HG02885 (cell line): ENCODE measurements around the gene CEP19.
"Not testable (repeated sequence)": the region's sequence is repeated elsewhere in the genome, so short reads cannot be mapped to it uniquely, and the experiment has no call there.

Experiments used
- ATAC-seq: cut with Tn5 transposase; IDR thresholded peaks from one replicate; pipeline ENCODE4 v1.9.1; 2021; ENCODE audit warnings: mild to moderate bottlenecking; ENCODE audit not compliant: unreplicated experiment, poor library complexity

CEP19 gene

DNA sequence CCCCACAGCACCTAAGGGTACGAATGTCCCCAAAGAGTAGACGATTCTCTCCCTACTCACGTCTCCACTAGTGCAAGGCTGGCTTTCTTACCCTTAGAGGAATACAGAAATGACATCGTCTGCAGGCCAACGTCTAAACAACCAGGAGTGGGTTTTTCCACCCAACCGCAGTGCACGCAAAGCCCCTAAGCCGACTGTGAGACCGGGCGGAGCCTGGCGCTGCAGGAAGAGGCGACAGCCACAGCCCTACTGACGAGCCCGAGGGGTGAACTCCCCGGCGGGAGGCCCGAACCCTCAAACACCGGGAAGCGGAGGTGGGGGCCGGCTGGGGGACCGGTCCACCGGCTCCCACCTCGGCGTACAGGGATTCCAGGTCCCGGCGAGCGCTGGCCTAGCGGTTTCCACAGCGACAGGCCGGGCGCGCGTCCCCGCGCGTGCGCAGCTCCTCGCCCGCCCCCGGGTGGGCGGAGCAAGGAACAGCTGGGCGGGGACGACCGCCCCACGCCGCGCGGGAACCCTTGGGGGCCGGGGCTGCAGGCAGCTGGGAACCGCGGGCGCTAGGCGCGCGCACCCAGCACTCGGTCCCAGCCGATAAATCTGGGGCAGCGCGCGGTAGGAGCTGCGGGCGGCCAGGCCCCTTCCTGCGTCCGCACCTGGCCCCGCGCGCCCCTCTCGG lies at the start of gene CEP19, which contains the start of gene PIGX:
CEP19 (minus strand) TSS at position 413 of the 676 bp plus-strand sequence. CDS start 3,593 bp downstream, outside the sequence.
PIGX (plus strand) TSS at position 540 of the 676 bp plus-strand sequence.
- ATAC-seq = peak; percentile 81

GRCh38 chr3:196757876-196758739 lies 46.1 kb upstream of the CEP19 start:
- no peak for ATAC-seq

GRCh38 chr3:196756732-196757131 lies 44.7 kb upstream of the CEP19 start:
- ATAC-seq = no peak

- no peak for ATAC-seq
Measured at GRCh38 chr3:196754091-196754981, 42.3 kb upstream of the CEP19 start.

- no peak for ATAC-seq
Measured at GRCh38 chr3:196753201-196753600, 41.2 kb upstream of the CEP19 start.

DNA sequence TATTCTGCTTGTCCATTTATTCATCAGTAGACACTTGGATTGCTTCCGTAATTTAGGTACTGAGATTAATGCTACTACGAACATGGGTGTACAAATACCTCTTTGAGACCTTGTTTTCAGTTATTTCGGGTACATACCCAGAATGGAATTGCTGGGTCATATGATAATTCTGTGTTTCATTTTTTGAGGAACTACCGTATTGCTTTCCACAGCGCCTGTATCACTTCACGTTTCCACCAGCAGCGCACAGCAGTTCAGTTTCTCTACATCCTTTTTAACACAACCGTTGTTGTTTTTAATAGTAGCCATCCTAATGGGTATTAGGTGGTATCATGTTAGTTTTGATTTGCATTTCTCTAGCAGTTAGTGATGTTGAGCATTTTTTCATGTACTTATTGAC lies 37.1 kb upstream of the CEP19 start:
- peak; percentile 51 for ATAC-seq

DNA sequence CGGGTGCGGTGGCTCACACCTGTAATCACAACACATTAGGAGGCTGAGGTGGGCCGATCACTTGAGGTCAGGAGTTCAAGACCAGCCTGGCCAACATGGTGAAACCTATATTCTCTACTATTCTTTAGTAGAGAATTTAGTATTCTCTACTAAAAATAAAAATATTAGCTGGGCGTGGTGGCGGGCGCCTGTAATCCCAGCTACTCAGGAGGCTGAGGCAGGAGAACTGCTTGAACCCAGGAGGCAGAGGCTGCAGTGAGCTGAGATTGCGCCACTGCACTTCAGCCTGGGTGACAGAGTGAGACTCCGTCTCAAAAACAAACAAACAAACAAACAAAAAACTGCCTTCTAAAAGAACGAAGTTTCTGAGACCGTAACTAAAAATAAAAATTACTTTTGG lies 31.5 kb upstream of the CEP19 start:
- ATAC-seq = not testable (repeated sequence)

- no peak for ATAC-seq
Measured at GRCh38 chr3:196741249-196741889, 29.3 kb upstream of the CEP19 start.

GRCh38 chr3:196740481-196741248 lies 28.6 kb upstream of the CEP19 start:
- ATAC-seq = peak; percentile 1

- ATAC-seq = peak; percentile 91
Measured at GRCh38 chr3:196739671-196740480, 27.8 kb upstream of the CEP19 start, which contains the start of gene PAK2. Gene PAK2, plus strand, starts transcription at chr3:196739857. Its CDS starts 42,790 bp downstream, at chr3:196782647.

- ATAC-seq = no peak
Measured at GRCh38 chr3:196737655-196738054, 25.6 kb upstream of the CEP19 start.

DNA sequence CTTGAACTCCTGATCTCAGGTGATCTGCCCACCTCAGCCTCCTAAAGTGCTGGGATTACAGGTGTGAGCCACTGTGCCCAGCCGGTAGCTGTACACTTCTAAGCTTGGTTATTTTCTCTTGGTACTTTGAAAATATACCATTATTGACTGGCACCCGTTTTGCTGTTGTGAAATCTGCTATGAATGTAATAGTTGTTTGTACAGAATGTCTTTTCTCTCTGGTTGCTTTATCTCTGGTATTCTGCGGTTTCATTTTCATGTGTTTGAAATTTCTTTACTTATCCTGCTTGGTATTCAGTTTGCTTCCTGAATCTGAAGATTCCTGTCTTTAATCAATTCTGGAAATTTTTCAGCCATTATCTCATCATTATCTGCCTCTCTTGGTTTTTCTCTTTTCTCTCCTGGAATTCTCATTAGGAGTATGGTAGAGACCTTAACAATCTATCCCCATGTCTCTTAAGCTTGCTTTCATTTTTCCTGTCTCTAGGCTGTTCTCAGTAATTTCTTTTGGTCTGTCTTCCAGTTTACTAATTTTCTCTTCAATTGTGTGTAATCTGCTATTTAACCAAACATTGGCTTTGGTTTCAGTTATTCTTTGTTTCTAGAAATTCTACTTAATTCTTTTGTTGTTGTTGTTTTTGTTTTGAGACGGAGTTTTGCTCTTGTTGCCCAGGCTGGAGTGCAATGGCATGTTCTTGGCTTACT lies 24.8 kb upstream of the CEP19 start:
- ATAC-seq = no peak

GRCh38 chr3:196735751-196736150 lies 23.7 kb upstream of the CEP19 start:
- ATAC-seq = no peak

DNA sequence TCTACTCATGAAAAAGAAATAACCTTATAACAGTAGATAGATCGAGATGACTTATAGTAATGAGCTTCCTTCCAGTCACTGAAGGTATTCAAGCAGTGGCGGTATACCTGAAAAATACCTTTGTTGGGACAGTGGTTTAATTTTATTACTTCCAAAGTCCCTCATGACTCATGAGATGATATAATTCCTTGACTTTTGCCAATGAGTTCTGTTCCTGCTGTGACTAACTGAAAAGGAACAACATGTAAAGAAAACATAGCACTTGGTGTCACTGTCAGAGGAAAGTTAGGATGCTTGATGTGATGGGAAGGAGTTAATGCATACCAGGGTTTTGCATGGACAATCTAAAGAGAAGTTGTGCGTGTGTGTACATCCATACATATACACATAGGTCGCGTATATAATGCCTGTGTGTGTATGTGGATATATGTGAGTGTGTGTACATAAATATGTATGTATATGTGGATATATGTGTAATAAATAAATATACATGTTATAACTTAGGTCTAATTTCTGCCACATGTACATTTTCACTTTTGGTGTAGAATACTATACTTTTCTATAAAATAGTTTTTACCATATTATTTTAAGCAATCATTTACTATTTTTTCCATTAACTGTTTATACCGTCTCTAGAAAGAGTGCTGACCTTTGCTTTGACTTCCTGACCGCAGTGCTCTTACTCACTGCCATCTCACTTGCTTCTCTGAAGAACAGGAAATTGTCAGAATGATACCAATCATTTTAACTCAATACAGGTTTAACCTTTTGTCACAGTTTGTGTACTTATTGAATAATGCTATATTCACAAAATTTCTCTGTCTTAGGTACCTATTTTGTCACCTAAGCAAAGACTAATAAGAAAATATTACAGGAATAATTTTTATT lies 15.0 kb upstream of the CEP19 start:
- no peak for ATAC-seq

- ATAC-seq = no peak
Measured at GRCh38 chr3:196721097-196721496, 9.0 kb upstream of the CEP19 start.

GRCh38 chr3:196717162-196717561 lies 5.1 kb upstream of the CEP19 start:
- ATAC-seq = not testable (repeated sequence)
